Breast epithelium (tissue), 3 donors: ENCODE data around the gene LUZP1.

Experiments
- CTCF ChIP-seq, 3 donors: fragments of 450-650 bp; IDR thresholded peaks; one replicate each; pipeline ENCODE4 v1.5.1; 2016 to 2017; ENCODE audit warnings: antibody characterized with exemption in 3 of 3, mild to moderate bottlenecking in 3 of 3, moderate library complexity in 3 of 3
- POLR2A ChIP-seq: fragments of 450-650 bp; IDR thresholded peaks from one replicate; pipeline ENCODE4 v1.6.1; 2016; ENCODE audit warnings: antibody characterized with exemption, mild to moderate bottlenecking, moderate library complexity
- POLR2AphosphoS5 ChIP-seq, 3 donors: sonication (generic); formaldehyde crosslinking; IDR thresholded peaks; one replicate each; pipeline ENCODE4 v1.6.1; 2017; ENCODE audit warnings: antibody characterized with exemption in 3 of 3

- no peak for TF ChIP-seq CTCF (IDR thresholded peaks at IDR 0.05)
- TF ChIP-seq POLR2A, result no peak
- no peak for TF ChIP-seq POLR2AphosphoS5 (IDR thresholded peaks at IDR 0.05)
These were observed 71.3 kb downstream of the LUZP1 start for GRCh38 chr1:23097316-23097715.
